HG02571 (cell line): ENCODE data around the gene CAPZA3.
"Not testable (repeated sequence)": the region's sequence is repeated elsewhere in the genome, so short reads cannot be mapped to it uniquely, and the experiment has no call there.

ENCODE experiments used
- ATAC-seq: cut with Tn5 transposase; IDR thresholded peaks from one replicate; pipeline ENCODE4 v1.9.1; 2021; ENCODE audit warnings: mild to moderate bottlenecking, moderate library complexity; ENCODE audit not compliant: unreplicated experiment

CAPZA3 gene

GRCh38 chr12:18753481-18754123, 15.7 kb downstream of the CAPZA3 start:
- ATAC-seq: no peak

- no peak for ATAC-seq
Measured at GRCh38 chr12:18754124-18754707, 16.3 kb downstream of the CAPZA3 start.

- ATAC-seq: no peak
Measured at GRCh38 chr12:18755341-18755740, 17.4 kb downstream of the CAPZA3 start.

GRCh38 chr12:18766479-18766878, 28.6 kb downstream of the CAPZA3 start:
- ATAC-seq: not testable (repeated sequence)

- ATAC-seq: no peak
Measured at GRCh38 chr12:18782827-18783226, 44.9 kb downstream of the CAPZA3 start.

- not testable (repeated sequence) for ATAC-seq
Measured at GRCh38 chr12:18785465-18785864, 47.5 kb downstream of the CAPZA3 start.
